ENCODE data around the gene METTL23. TPM values are rescaled to one million over a fixed set of nuclear protein-coding genes. Genes with fewer than 3 reads are reported as not detected.

METTL23 gene
- total and polyA plus RNA-seq, 2 of the 8 experiments (the other 6 are each of a cell fraction or from before 2014, with no cell fraction given) = 36.1 to 60.2 TPM

DNA sequence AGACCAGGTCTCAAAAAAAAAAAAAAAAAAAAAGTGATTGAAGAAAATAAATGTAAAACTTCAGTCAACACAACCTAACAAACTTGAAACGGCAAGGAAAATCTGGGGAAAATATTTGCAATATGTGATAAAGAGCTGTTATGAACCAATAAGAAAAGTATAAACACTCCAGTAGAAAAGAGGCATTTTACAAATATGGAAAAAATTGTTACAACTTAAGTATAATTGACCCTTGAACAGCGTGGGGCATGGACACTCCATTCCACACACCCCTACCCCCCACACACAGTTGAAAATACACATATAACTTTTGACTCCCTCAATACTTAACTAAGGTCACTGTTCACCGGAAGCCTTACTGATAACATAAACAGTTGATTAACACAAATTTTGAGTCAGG is 31.9 kb downstream of the METTL23 start:
- no peak overlapping the region for H3K27ac ChIP-seq (ENCODE audit: low read depth, low read length)
- H3K4ac ChIP-seq (replicated peaks; ENCODE audit: insufficient read length, low read depth, low read length) = no peak overlapping the region
- H4K5ac ChIP-seq (ENCODE audit: insufficient read length, low read depth, low read length) = no peak overlapping the region
- H3K36me3 ChIP-seq (ENCODE audit: control insufficient read depth in 2 of 4, insufficient read depth in 4 of 4, low read length in 3 of 4) = peaks cover 0 to 4% (median 4%) of the 10 kb centered on the region in 4 experiments; a peak in 4 of 8 replicates
- no peak overlapping the region for H3K23ac ChIP-seq (ENCODE audit: insufficient read length)
- no peak overlapping the region for H2BK20ac ChIP-seq (ENCODE audit: low read length)
- no peak overlapping the region for H3K56ac ChIP-seq (replicated peaks; ENCODE audit: insufficient read length, low read depth, low read length)
- H3K9me3 ChIP-seq (ENCODE audit: insufficient read depth in 2 of 2, low read depth in 1 of 2, low read length in 1 of 2) = no peaks in the 10 kb centered on the region
- no peak overlapping the region for H3K14ac ChIP-seq (ENCODE audit: insufficient read length)
- H3K23me2 ChIP-seq (ENCODE audit: low read depth, low read length) = no peaks in the 10 kb centered on the region
- no peak overlapping the region for H4K91ac ChIP-seq (replicated peaks; ENCODE audit: insufficient read length, low read length)
- H3K4me1 ChIP-seq (replicated peaks in 1 of 4; ENCODE audit: control insufficient read depth in 3 of 4, insufficient read depth in 4 of 4, low read length in 3 of 4) = no peaks in the 10 kb centered on the region
- no peak overlapping the region for H2AFZ ChIP-seq (ENCODE audit: low read length)
- no peak for FAIRE-seq
- no peak overlapping the region for H2BK12ac ChIP-seq (ENCODE audit: low read depth, low read length)
- H3K4me2 ChIP-seq (ENCODE audit: insufficient read depth in 1 of 2, low read depth in 2 of 2, low read length in 2 of 2) = no peak overlapping the region
- no peak overlapping the region for H2BK120ac ChIP-seq (replicated peaks; ENCODE audit: low read depth, low read length)
- no peaks in the 10 kb centered on the region for H4K20me1 ChIP-seq (replicated peaks in 1 of 2; ENCODE audit: control insufficient read depth in 1 of 2, insufficient read depth in 2 of 2, low read length in 2 of 2)
- WGBS, 2 experiments (ENCODE audit: extremely low coverage in 1 of 2, insufficient coverage in 1 of 2, insufficient read length in 1 of 2, insufficient replicate concordance in 2 of 2, low coverage in 1 of 2, low lambda C conversion rate in 2 of 2, missing lambda C conversion rate in 1 of 2) = 90% methylated on average over 3 of the region's 3 CpGs; no CpG with 5 or more reads in 1 of the 2 experiments
- no peak for DNase-seq (ENCODE audit: low read depth in 1 of 2, low spot score in 2 of 2)
- H3K79me2 ChIP-seq (ENCODE audit: control insufficient read depth in 1 of 2, insufficient read depth in 2 of 2, low read length in 2 of 2) = no peaks in the 10 kb centered on the region
- H2BK15ac ChIP-seq (ENCODE audit: low read length) = no peak overlapping the region
- H3K4me3 ChIP-seq (ENCODE audit: extremely low read depth in 1 of 4, insufficient read depth in 2 of 4, low read depth in 3 of 4, low read length in 4 of 4) = no peak overlapping the region
- no peaks in the 10 kb centered on the region for H3K79me1 ChIP-seq (ENCODE audit: low read depth, low read length)
- no peaks in the 10 kb centered on the region for H3K27me3 ChIP-seq (replicated peaks in 1 of 4; ENCODE audit: control insufficient read depth in 3 of 4, extremely low read depth in 1 of 4, insufficient read depth in 3 of 4, low read length in 3 of 4)
- H3K18ac ChIP-seq (ENCODE audit: extremely low read depth, low read length) = no peak overlapping the region
- no peak overlapping the region for H4K8ac ChIP-seq (ENCODE audit: extremely low read depth, insufficient read depth, low read length)
- no peak overlapping the region for H2BK5ac ChIP-seq (ENCODE audit: low read depth, low read length)
- no peak overlapping the region for H3K9ac ChIP-seq (replicated peaks in 1 of 4; ENCODE audit: extremely low read depth in 1 of 4, low read depth in 3 of 4, low read length in 3 of 4)
- ChIA-PET POLR2A (ENCODE audit: partially characterized antibody) (interaction anchor here (0.8 to 1.4 kb wide), 2 partner anchors 21 to 26 kb away, joined by 3 to 6 read pairs; partner anchors contain the start of genes MFSD11 and SRSF2), CTCF (ENCODE audit: partially characterized antibody) (interaction anchor here (1.6 to 2.0 kb wide), 2 partner anchors 10 to 58 kb away, joined by 3 to 5 read pairs; no protein-coding TSS in a partner anchor)
- H2AK5ac ChIP-seq (ENCODE audit: low read depth, low read length) = no peak overlapping the region
- TF ChIP-seq BACH1 (IDR thresholded peaks at IDR 0.05; ENCODE audit: low read length) = no peak
- no peak for TF ChIP-seq HDAC6 (IDR thresholded peaks at IDR 0.05; ENCODE audit: low read depth, low read length)
- no peak for TF ChIP-seq NANOG (IDR thresholded peaks at IDR 0.05; ENCODE audit: insufficient read depth, low read depth, low read length, poor library complexity, severe bottlenecking)
- TF ChIP-seq, protein P1, sequence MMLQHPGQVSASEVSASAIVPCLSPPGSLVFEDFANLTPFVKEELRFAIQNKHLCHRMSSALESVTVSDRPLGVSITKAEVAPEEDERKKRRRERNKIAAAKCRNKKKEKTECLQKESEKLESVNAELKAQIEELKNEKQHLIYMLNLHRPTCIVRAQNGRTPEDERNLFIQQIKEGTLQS (IDR thresholded peaks at IDR 0.05; ENCODE audit: insufficient read depth, low read depth, low read length) = no peak
- no peak for TF ChIP-seq SP1 (IDR thresholded peaks at IDR 0.05; ENCODE audit: low read depth, low read length)
- TF ChIP-seq CREB1 (IDR thresholded peaks at IDR 0.05) = no peak
- TF ChIP-seq RBBP5 (IDR thresholded peaks at IDR 0.05; ENCODE audit: borderline replicate concordance, low read depth, low read length) = no peak
- TF ChIP-seq SRF (IDR thresholded peaks at IDR 0.05; ENCODE audit: low read depth, low read length) = no peak
- TF ChIP-seq POLR2A (IDR thresholded peaks at IDR 0.05; ENCODE audit: control extremely low read depth in 1 of 2, low read depth in 2 of 2, low read length in 2 of 2) = no peak
- TF ChIP-seq SAP30 (IDR thresholded peaks at IDR 0.05; ENCODE audit: insufficient read depth, insufficient replicate concordance, low read length) = no peak
- TF ChIP-seq GABPA (IDR thresholded peaks at IDR 0.05; ENCODE audit: borderline replicate concordance, insufficient read depth, low read length) = no peak
- TF ChIP-seq CBX8 (IDR thresholded peaks at IDR 0.05; ENCODE audit: borderline replicate concordance, low read depth, low read length) = no peak
- TF ChIP-seq PHF8 (conservative IDR thresholded peaks at IDR 0.05; ENCODE audit: low read depth, low read length) = no peak
- TF ChIP-seq RFX5 (IDR thresholded peaks at IDR 0.05; ENCODE audit: borderline replicate concordance, low read depth, low read length) = no peak
- no peak for TF ChIP-seq YY1 (IDR thresholded peaks at IDR 0.05; ENCODE audit: low read depth, low read length)
